ENCODE measurements around the gene ERVK3-1. TPM values are rescaled to one million over a fixed set of nuclear protein-coding genes. Genes with fewer than 3 reads are reported as not detected.

Gene ERVK3-1
- total and polyA plus RNA-seq, 2 of the 8 experiments (the other 6 are each of a cell fraction or from before 2014, with no cell fraction given): 29.9 to 31.5 TPM

DNA sequence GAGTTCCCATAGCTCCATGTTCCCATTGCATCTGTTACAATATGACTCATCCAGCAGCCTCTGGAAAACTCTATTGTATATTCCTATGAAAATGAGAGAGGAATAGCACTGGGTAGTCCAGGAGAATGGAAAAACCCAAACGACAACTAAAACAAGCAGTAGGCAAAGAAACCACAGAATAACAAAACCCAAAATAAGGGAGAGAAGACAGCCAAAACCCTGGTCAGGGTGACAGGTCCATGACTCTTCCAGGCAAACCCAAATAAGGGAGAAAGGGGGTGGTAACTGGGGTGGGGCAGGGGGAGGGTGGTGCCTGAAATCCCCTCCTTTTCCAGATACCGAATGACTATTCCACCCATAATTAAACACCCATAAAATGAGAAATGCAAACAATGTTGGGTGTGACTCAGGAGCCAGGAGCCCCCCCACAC is 30.4 kb upstream of the ERVK3-1 start:
- no peak overlapping the region for H2AFZ ChIP-seq (ENCODE audit: low read length)
- peaks cover 6% of the 10 kb centered on the region for H3K79me1 ChIP-seq (ENCODE audit: low read depth, low read length)
- peaks cover 4% of the 10 kb centered on the region for H3K23me2 ChIP-seq (ENCODE audit: low read depth, low read length)
- H3K9me3 ChIP-seq (ENCODE audit: insufficient read depth in 2 of 2, low read depth in 1 of 2, low read length in 1 of 2): no peaks in the 10 kb centered on the region; a peak in 1 of 4 replicates
- TF ChIP-seq JUND (IDR thresholded peaks at IDR 0.05; ENCODE audit: low read length): no peak
- TF ChIP-seq CBX8 (IDR thresholded peaks at IDR 0.05; ENCODE audit: borderline replicate concordance, low read depth, low read length): no peak
- TF ChIP-seq SAP30 (IDR thresholded peaks at IDR 0.05; ENCODE audit: insufficient read depth, insufficient replicate concordance, low read length): no peak
- no peak for TF ChIP-seq HDAC6 (IDR thresholded peaks at IDR 0.05; ENCODE audit: low read depth, low read length)
- TF ChIP-seq TBP (IDR thresholded peaks at IDR 0.05; ENCODE audit: low read depth, low read length): no peak
- TF ChIP-seq MAFK (IDR thresholded peaks at IDR 0.05; ENCODE audit: low read depth, low read length): no peak
- no peak for TF ChIP-seq BCL11A (IDR thresholded peaks at IDR 0.05; ENCODE audit: low read depth in 2 of 2, low read length in 2 of 2)
- no peak for TF ChIP-seq POU5F1 (IDR thresholded peaks at IDR 0.05; ENCODE audit: low read depth, low read length)
- TF ChIP-seq KDM5A (IDR thresholded peaks at IDR 0.05; ENCODE audit: low read length): no peak
- TF ChIP-seq EGR1 (IDR thresholded peaks at IDR 0.05; ENCODE audit: borderline replicate concordance, low read depth, low read length): no peak
- TF ChIP-seq POLR2AphosphoS5 (IDR thresholded peaks at IDR 0.05; ENCODE audit: low read depth, low read length): no peak
- H4K8ac ChIP-seq (ENCODE audit: extremely low read depth, insufficient read depth, low read length): no peak overlapping the region
- no peak overlapping the region for H2BK15ac ChIP-seq (ENCODE audit: low read length)
- H3K79me2 ChIP-seq (ENCODE audit: control insufficient read depth in 1 of 2, insufficient read depth in 2 of 2, low read length in 2 of 2): peaks cover 5 to 14% of the 10 kb centered on the region in 2 experiments
- peaks cover 0 to 4% of the 10 kb centered on the region in 2 experiments for H4K20me1 ChIP-seq (replicated peaks in 1 of 2; ENCODE audit: control insufficient read depth in 1 of 2, insufficient read depth in 2 of 2, low read length in 2 of 2)
- ChIA-PET CTCF (ENCODE audit: partially characterized antibody) (interaction anchor here (0.6 to 1.6 kb wide), 3 partner anchors 46 to 1914 kb away, joined by 3 to 6 read pairs (median 3); partner anchors contain the start of gene ZNF544), POLR2A (ENCODE audit: partially characterized antibody) (interaction anchor here (0.8 to 9.4 kb wide), 7 partner anchors 11 to 46 kb away, joined by 3 to 83 read pairs (median 8); partner anchors contain the start of gene ZNF544)
- no peak overlapping the region for H3K4me3 ChIP-seq (ENCODE audit: extremely low read depth in 1 of 4, insufficient read depth in 2 of 4, low read depth in 3 of 4, low read length in 4 of 4)
- no peaks in the 10 kb centered on the region for H3K27me3 ChIP-seq (replicated peaks in 1 of 4; ENCODE audit: control insufficient read depth in 3 of 4, extremely low read depth in 1 of 4, insufficient read depth in 3 of 4, low read length in 3 of 4)
- no peak overlapping the region for H3K23ac ChIP-seq (ENCODE audit: insufficient read length)
- H3K4me1 ChIP-seq (replicated peaks in 1 of 4; ENCODE audit: control insufficient read depth in 3 of 4, insufficient read depth in 4 of 4, low read length in 3 of 4): peaks cover 0 to 6% (median 2%) of the 10 kb centered on the region in 4 experiments; a peak in 2 of 7 replicates
- no peak overlapping the region for H2BK5ac ChIP-seq (ENCODE audit: low read depth, low read length)
- no peak overlapping the region for H3K56ac ChIP-seq (replicated peaks; ENCODE audit: insufficient read length, low read depth, low read length)
- no peak overlapping the region for H3K4me2 ChIP-seq (ENCODE audit: insufficient read depth in 1 of 2, low read depth in 2 of 2, low read length in 2 of 2)
- no peak overlapping the region for H2BK12ac ChIP-seq (ENCODE audit: low read depth, low read length)
- H3K27ac ChIP-seq (ENCODE audit: low read depth, low read length): no peak overlapping the region
- H2AK5ac ChIP-seq (ENCODE audit: low read depth, low read length): no peak overlapping the region
- FAIRE-seq (no peak), DNase-seq (ENCODE audit: low read depth in 1 of 2, low spot score in 2 of 2) (no peak)
- no peak overlapping the region for H3K18ac ChIP-seq (ENCODE audit: extremely low read depth, low read length)
- H2BK120ac ChIP-seq (replicated peaks; ENCODE audit: low read depth, low read length): no peak overlapping the region
- no peak overlapping the region for H3K9ac ChIP-seq (replicated peaks in 1 of 4; ENCODE audit: extremely low read depth in 1 of 4, low read depth in 3 of 4, low read length in 3 of 4)
- H2BK20ac ChIP-seq (ENCODE audit: low read length): no peak overlapping the region
- 97% methylated on average over 2 of the region's 2 CpGs; no CpG with 5 or more reads in 1 of the 2 experiments for WGBS, 2 experiments (ENCODE audit: extremely low coverage in 1 of 2, insufficient coverage in 1 of 2, insufficient read length in 1 of 2, insufficient replicate concordance in 2 of 2, low coverage in 1 of 2, low lambda C conversion rate in 2 of 2, missing lambda C conversion rate in 1 of 2)
- H3K36me3 ChIP-seq (ENCODE audit: control insufficient read depth in 2 of 4, insufficient read depth in 4 of 4, low read length in 3 of 4): peaks cover 0 to 9% (median 3%) of the 10 kb centered on the region in 4 experiments; a peak in 2 of 8 replicates
- H3K4ac ChIP-seq (replicated peaks; ENCODE audit: insufficient read length, low read depth, low read length): no peak overlapping the region
- H3K14ac ChIP-seq (ENCODE audit: insufficient read length): no peak overlapping the region
- no peak overlapping the region for H4K5ac ChIP-seq (ENCODE audit: insufficient read length, low read depth, low read length)
- H4K91ac ChIP-seq (replicated peaks; ENCODE audit: insufficient read length, low read length): no peak overlapping the region
